Natural killer cell (primary cell): Measurements from ENCODE around the gene DIP2C. TPM values are rescaled to one million over a fixed set of nuclear protein-coding genes. Genes with fewer than 3 reads are reported as not detected.

Experiments used
- ATAC-seq, 3 donors: fragments of 150-1000 bp in 2 of 3; fragments of 200-7000 bp in 1 of 3; cut with Tn5 transposase; 1 replicate in 1 of 3; 2 replicates in 2 of 3; pipeline ENCODE4 v1.10.0; 2021; ENCODE audit warnings: mild to moderate bottlenecking in 2 of 3, moderate library complexity in 2 of 3
- DNase-seq, 2 donors: peaks; one replicate each; pipeline versions ENCODE4 v3.0.0 to v3.0.0-alpha.2; 2013 to 2021; ENCODE audit warnings: mixed read lengths in 1 of 2
- H3K27ac ChIP-seq: one replicate; pipeline ENCODE4 v1.5.1; 2013; ENCODE audit warnings: mild to moderate bottlenecking, low read length
- H3K27me3 ChIP-seq: one replicate; pipeline ENCODE4 v1.6.1; 2013; ENCODE audit warnings: low read length; ENCODE audit not compliant: control insufficient read depth, insufficient read depth
- H3K36me3 ChIP-seq: one replicate; pipeline ENCODE4 v1.6.1; 2013; ENCODE audit warnings: low read length; ENCODE audit not compliant: control insufficient read depth, insufficient read depth
- H3K4me1 ChIP-seq: one replicate; pipeline ENCODE4 v1.6.1; 2013; ENCODE audit warnings: low read length; ENCODE audit not compliant: control insufficient read depth, insufficient read depth
- H3K4me3 ChIP-seq: one replicate; pipeline ENCODE4 v1.5.1; 2013; ENCODE audit warnings: low read length
- H3K9me3 ChIP-seq: one replicate; pipeline ENCODE4 v1.6.1; 2013; ENCODE audit warnings: low read length; ENCODE audit not compliant: control insufficient read depth, insufficient read depth
- H3K27ac Mint-ChIP-seq, 2 donors: one replicate each; pipeline ENCODE4 v1.8.0; 2022; ENCODE audit warnings: mild to moderate bottlenecking in 2 of 2, mixed read lengths in 2 of 2, moderate library complexity in 1 of 2
- H3K27me3 Mint-ChIP-seq, 2 donors: one replicate each; pipeline ENCODE4 v1.8.0; 2022; ENCODE audit warnings: low read depth in 2 of 2, mixed read lengths in 2 of 2
- H3K36me3 Mint-ChIP-seq: one replicate; pipeline ENCODE4 v1.8.0; 2022; ENCODE audit warnings: mixed read lengths
- H3K4me1 Mint-ChIP-seq, 2 donors: one replicate each; pipeline ENCODE4 v1.8.0; 2022; ENCODE audit warnings: mixed read lengths in 2 of 2
- H3K4me3 Mint-ChIP-seq: one replicate; pipeline ENCODE4 v1.8.0; 2022; ENCODE audit warnings: mild to moderate bottlenecking, moderate library complexity, mixed read lengths
- H3K9me3 Mint-ChIP-seq, 2 donors: one replicate each; pipeline ENCODE4 v1.8.0; 2022; ENCODE audit warnings: mixed read lengths in 2 of 2
- CTCF ChIP-seq: fragments of 200-600 bp; IDR thresholded peaks from one replicate; pipeline ENCODE4 v1.8.0; 2022; ENCODE audit warnings: antibody characterized with exemption
- WGBS: methylation state at CpG from one replicate; pipeline ENCODE4 v1.1.7; 2013; ENCODE audit warnings: missing lambda C conversion rate; ENCODE audit not compliant: insufficient coverage; 5-methylcytosine and 5-hydroxymethylcytosine counted together
- intact Hi-C: fragments of 100-400 bp; cut with micrococcal nuclease; formaldehyde crosslinking; loops from one replicate; pipeline ENCODE4 v1.14.2; 2022
- total RNA-seq, 4 donors: library from RNA; stranded (reverse); fragments of 120-200 nt in 1 of 4; gene quantifications; one replicate each; pipeline versions ENCODE4 v1.2.3 to v1.2.4, GENCODE V29; 2013 to 2022

Gene DIP2C
- total RNA-seq, 3 donors from 2014 or later (not counting 1 experiment from before 2014, with no cell fraction given), result 1.5 to 5.8 (median 3.8) TPM

- Mint-ChIP-seq H3K36me3 (no peaks in the 10 kb centered on the region), H3K4me1 (no peaks in the 10 kb centered on the region), H3K4me3 (no peak overlapping the region), H3K9me3 (no peaks in the 10 kb centered on the region), H3K27ac (no peak overlapping the region), H3K27me3 (peaks cover 17 to 29% of the 10 kb centered on the region in 2 donors)
- TF ChIP-seq CTCF, result no peak
- H3K4me3 ChIP-seq, result no peak overlapping the region
- peaks cover 5% of the 10 kb centered on the region for H3K27me3 ChIP-seq
- ATAC-seq, result no peak
- intact Hi-C loops, result no loop called here
- H3K4me1 ChIP-seq, result no peaks in the 10 kb centered on the region
- H3K9me3 ChIP-seq, result no peaks in the 10 kb centered on the region
- 91% methylated on average over 42 of the region's 42 CpGs for WGBS
- DNase-seq, result no peak
- H3K27ac ChIP-seq, result no peak overlapping the region
- no peaks in the 10 kb centered on the region for H3K36me3 ChIP-seq
Observed at GRCh38 chr10:639001-639750, 50.3 kb downstream of the DIP2C start.

- no peaks in the 10 kb centered on the region for H3K9me3 Mint-ChIP-seq
- no peaks in the 10 kb centered on the region for H3K36me3 ChIP-seq
Observed at GRCh38 chr10:637771-638195, 51.7 kb downstream of the DIP2C start.

GRCh38 chr10:637221-637620 is 52.2 kb downstream of the DIP2C start:
- Histone ChIP-seq H3K27ac (no peak overlapping the region), H3K9me3 (no peaks in the 10 kb centered on the region), H3K36me3 (no peaks in the 10 kb centered on the region), H3K4me3 (no peak overlapping the region), H3K27me3 (peaks cover 5% of the 10 kb centered on the region), H3K4me1 (no peaks in the 10 kb centered on the region)
- WGBS, result 63% methylated on average over 8 of the region's 8 CpGs
- H3K9me3 Mint-ChIP-seq, result no peaks in the 10 kb centered on the region
- no peak overlapping the region for H3K27ac Mint-ChIP-seq
- no peaks in the 10 kb centered on the region for H3K4me1 Mint-ChIP-seq
- no peak overlapping the region for H3K4me3 Mint-ChIP-seq
- no peaks in the 10 kb centered on the region for H3K36me3 Mint-ChIP-seq
- DNase-seq, result no peak
- H3K27me3 Mint-ChIP-seq, result peaks cover 17 to 32% of the 10 kb centered on the region in 2 donors
- intact Hi-C loops, result no loop called here
- no peak for TF ChIP-seq CTCF
- no peak for ATAC-seq

More at GRCh38 chr10:637771-638195, 51.7 kb downstream of the DIP2C start:
- Mint-ChIP-seq H3K27me3 (peaks cover 17 to 32% of the 10 kb centered on the region in 2 donors), H3K4me3 (no peak overlapping the region), H3K36me3 (no peaks in the 10 kb centered on the region), H3K27ac (no peak overlapping the region), H3K4me1 (no peaks in the 10 kb centered on the region)
- no peak for DNase-seq
- Histone ChIP-seq H3K27ac (no peak overlapping the region), H3K27me3 (peaks cover 5% of the 10 kb centered on the region), H3K4me1 (no peaks in the 10 kb centered on the region), H3K9me3 (no peaks in the 10 kb centered on the region), H3K4me3 (no peak overlapping the region)
- no peak for TF ChIP-seq CTCF
- 61% methylated on average over 9 of the region's 9 CpGs for WGBS
- intact Hi-C loops, result no loop called here
- no peak for ATAC-seq

- no peak overlapping the region for H3K27ac Mint-ChIP-seq
- H3K36me3 Mint-ChIP-seq, result no peaks in the 10 kb centered on the region
- no peak overlapping the region for H3K4me3 Mint-ChIP-seq
- H3K9me3 ChIP-seq, result no peaks in the 10 kb centered on the region
- H3K27ac ChIP-seq, result no peak overlapping the region
- H3K4me1 ChIP-seq, result no peaks in the 10 kb centered on the region
- H3K4me3 ChIP-seq, result no peak overlapping the region
- peaks cover 17 to 32% of the 10 kb centered on the region in 2 donors for H3K27me3 Mint-ChIP-seq
- H3K36me3 ChIP-seq, result no peaks in the 10 kb centered on the region
- no peak for TF ChIP-seq CTCF
- ATAC-seq (no peak), DNase-seq (no peak)
- no peaks in the 10 kb centered on the region for H3K4me1 Mint-ChIP-seq
- H3K27me3 ChIP-seq, result peaks cover 5% of the 10 kb centered on the region
- 54% methylated on average over 19 of the region's 19 CpGs for WGBS
- intact Hi-C loops, result no loop called here
- no peaks in the 10 kb centered on the region for H3K9me3 Mint-ChIP-seq
Observed at GRCh38 chr10:636769-637168, 52.7 kb downstream of the DIP2C start.
